GM21576 (cell line): ENCODE data around the gene USP11.

Experiments used
- ATAC-seq: cut with Tn5 transposase; IDR thresholded peaks from one replicate; pipeline ENCODE4 v1.9.1; 2021; ENCODE audit warnings: mild to moderate bottlenecking, moderate library complexity; ENCODE audit not compliant: unreplicated experiment

The USP11 gene

DNA sequence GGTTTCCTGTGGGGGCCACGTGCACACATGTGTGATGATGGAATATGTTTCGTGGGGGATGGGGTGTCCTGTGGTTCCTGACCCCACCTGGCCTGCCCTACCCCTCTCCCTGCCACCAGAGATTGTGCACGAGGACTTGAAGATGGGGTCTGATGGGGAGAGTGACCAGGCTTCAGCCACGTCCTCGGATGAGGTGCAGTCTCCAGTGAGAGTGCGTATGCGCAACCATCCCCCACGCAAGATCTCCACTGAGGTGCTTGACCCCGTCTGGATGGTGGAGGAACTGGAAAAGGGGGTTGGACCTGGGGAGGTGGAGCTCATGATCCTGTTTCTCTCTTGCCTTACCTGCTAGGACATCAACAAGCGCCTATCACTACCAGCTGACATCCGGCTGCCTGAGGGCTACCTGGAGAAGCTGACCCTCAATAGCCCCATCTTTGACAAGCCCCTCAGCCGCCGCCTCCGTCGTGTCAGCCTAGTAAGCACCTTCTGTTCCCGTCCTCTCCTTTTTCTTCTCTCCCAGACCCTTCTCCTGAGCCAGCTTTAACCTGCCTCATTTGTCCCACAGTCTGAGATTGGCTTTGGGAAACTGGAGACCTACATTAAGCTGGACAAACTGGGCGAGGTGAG is 8.4 kb upstream of the USP11 start:
- ATAC-seq, result no peak

DNA sequence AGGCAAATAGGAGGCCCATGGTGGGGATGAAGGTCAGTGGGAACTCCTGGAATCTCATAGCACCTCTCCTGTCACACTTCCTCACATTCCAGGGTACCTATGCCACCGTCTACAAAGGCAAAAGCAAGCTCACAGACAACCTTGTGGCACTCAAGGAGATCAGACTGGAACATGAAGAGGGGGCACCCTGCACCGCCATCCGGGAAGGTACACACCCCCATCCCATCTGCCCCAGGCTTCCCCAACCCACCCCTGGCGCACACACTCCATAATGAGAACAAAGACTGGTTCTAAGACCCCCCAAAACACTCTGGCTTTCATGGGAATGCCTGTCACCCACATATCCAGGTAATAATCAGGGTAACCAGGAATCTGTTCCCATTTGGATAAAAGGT is 7.9 kb upstream of the USP11 start:
- no peak for ATAC-seq

DNA sequence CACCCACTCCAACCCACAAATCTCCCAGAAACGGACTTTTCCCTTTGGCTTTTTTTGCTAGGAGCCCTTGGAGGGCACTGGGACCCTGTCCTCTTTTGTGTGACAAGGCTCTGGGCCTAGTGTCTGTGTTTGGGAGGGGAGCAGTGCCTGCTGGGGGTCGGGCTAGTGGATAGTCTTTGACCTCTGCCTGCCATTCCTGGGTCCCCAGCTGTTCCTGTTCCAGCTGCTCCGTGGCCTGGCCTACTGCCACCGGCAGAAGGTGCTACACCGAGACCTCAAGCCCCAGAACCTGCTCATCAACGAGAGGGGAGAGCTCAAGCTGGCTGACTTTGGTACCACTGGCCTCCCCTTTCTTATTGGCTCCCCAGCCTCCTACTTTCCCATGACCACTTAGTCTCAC is 6.7 kb upstream of the USP11 start:
- ATAC-seq, result no peak

DNA sequence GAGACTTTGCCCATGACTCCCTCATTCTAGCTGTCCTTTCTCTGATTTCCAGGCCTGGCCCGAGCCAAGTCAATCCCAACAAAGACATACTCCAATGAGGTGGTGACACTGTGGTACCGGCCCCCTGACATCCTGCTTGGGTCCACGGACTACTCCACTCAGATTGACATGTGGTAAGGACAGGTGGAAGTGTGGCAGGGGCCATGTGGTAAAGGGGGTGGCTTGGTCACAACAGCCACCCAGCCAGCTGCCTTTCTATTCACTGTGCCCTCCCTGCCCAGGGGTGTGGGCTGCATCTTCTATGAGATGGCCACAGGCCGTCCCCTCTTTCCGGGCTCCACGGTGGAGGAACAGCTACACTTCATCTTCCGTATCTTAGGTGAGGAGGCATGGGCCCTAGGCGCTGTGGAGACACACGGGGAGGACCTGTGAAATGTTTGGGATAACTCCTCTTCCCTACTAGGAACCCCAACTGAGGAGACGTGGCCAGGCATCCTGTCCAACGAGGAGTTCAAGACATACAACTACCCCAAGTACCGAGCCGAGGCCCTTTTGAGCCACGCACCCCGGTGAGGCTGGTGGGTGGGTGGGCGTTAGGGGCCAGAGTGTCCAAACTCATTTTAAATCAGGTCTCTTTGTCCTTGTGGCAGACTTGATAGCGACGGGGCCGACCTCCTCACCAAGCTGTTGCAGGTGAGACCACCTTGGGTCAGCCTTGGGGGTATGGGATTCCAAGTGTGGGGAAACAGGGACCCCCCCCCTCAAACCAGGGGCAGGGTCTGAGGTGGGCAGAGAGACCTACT is 6.1 kb upstream of the USP11 start:
- no peak for ATAC-seq

DNA sequence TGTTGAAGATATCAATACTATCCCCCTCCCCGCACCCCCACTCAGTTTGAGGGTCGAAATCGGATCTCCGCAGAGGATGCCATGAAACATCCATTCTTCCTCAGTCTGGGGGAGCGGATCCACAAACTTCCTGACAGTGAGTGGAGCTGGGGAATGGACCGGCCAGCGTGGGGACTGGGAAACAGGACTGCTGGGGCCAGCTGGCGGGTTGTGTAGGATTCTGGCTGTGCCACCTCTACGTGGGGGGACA is 5.5 kb upstream of the USP11 start:
- ATAC-seq, result no peak

DNA sequence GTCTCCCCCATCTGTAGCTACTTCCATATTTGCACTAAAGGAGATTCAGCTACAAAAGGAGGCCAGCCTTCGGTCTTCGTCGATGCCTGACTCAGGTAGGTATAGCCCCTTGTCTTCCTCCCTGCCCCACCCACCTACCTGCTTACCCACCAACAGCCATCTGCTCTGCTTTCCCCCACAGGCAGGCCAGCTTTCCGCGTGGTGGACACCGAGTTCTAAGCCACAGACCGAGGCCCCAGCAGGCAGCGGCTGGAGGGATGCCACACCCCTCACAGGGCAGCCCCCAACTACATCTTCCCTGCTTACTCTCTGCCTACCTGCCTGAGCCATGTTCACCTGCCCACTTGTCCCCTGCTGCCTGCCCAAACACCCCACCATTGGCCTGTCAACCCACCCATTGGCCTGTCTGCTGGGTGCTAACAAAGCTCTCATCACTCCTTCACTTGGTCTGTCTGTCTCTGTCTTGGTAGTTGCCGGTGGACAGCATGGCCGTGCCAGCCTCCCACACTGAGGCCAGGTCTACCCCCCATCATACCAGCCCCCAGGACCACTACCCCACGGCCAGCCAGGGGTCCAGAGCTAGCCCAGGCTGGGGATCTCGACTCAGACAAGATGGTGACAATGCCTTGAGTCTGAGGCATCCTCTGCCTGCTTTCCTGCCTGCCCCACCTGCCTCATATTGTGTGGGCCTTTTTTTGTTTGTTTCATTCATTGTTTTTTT is 4.1 kb upstream of the USP11 start:
- no peak for ATAC-seq

DNA sequence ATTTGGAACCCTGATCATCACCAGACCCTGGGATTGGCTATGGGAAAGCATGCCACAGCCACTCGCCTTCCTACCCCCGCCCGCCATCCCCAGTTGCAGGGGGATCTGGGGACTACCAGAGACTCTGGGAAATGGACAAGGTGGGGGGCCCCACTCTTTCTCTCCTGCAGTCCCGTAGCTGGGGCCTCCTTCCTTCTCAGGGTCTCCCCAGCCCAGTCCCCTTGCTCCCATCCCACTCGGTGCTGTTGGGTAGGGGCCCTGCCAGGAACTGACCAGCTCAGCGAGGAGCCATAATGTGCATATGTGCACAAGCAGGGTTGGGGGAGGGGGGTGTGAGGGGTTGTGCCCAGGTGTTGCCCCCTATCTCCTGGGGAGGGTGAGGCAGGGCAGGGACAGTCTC is 3.4 kb upstream of the USP11 start:
- ATAC-seq, result no peak

DNA sequence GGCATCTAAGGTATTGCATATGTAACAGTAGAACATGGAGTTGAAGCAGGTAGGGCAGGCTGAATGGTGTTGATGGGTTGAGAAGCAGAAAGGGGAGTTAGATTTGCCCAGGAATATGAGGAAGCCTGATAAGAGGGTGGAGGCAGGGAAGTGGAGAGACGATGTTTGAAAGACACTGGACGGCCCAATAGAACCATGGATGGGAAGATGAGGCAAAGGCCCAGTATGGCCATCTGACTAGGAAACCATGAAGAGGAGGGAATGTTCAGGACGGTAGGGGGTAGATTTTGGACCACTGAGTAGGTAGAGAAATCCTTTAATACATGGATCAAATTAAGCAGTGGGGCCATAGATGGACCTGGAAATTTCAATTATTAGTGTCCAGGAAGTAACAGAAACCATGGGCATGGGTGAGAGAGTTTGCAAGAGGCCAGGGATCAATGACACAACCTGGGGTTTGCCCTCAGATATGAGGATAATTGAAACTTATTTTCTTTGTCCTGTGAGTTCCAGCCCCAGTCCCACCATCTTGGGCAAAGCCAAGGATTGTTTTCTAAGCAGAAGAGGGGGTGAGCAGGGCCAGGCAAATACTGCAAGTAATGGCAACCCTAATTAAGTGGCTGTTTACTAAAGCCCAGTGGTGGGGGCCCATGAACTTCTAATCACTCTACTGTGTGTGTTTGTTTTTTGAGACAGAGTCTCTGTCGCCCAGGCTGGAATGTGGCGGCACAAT is 2.5 kb upstream of the USP11 start:
- no peak for ATAC-seq

DNA sequence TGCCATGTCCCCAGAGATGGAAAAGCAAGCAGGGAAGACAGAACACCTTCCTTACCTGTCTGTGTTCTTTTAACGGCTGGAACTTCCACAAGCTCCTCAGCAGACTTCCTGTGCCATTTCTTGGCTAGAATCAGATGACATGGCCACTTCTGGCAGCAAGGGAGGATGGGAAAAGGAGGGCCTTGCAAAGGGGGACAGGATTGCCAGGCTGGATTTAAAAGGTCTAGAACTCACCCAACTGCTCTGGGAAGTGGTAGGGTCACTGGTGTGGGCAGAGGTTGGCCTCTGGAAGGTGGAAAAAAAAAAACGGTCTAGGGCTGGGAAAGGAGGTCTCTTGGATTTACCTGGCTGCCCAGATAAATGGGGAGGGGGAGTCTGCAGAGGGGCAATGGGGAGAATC is 1.6 kb upstream of the USP11 start:
- no peak for ATAC-seq

DNA sequence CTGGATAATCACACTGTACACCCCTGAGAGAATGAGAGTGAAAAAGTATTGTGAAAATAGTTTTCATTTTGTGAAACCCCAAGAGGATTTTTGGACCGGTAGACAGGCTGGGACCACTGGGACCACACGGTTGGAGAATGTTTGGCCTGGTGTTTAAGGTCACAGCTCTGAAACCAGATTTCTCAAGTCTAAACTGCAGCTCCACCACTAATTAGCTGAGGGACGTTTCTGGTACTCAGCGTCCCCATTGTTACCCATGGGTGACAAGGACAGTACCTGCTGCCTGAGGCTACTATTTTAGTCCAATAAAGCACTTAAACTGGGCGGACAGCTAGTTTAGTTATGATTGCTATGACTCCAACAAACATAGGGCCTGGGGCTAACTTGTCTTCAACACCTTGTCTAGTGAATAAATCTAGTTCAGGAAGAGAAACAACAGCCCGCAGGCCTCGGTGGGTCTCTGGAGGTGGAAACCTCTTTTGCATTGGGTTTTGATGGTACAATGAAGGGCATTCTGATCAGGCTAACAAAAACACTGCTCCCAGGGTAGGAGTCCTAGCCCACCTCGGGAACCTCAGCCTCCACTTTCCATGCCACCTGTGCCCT is 509 bp upstream of the USP11 start:
- no peak for ATAC-seq

DNA sequence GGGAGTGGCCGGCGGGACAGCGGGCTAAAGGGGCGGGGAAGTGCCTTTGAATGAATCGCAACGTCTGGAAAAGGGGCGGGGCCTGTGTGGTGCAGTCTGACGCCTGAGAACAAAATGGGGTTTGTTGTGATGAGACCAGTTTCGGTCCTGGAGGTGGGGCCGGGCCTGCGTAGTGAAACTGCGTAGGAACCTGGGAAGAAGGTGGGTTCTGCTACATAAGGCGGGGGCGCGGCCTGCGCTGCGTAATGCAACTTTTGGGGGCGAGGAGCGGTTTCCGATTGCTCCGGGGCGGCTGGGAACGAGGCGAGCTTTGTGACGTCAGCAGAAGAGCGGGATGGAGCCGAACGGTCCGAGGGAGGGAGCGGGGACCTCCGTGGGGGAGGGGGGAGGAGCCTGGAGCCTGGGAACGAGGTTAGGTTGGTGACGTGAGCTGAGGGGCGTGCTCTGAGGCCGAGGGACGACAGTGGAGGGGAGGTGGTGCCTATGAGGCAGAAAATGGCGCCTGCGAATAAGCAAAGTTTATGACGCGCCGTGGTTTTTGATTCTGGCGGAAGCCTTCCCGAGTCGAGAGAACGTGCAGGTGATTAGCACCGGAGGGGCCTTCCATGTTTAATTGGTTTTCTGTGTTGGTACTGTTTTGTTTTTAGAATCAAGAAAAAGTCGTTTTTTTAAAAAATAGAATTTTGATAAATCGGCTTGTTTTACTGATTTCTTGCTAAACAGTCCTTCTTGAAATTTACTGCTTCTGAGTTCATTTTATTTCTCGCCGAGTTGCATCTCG is 714 bp downstream of the USP11 start:
- ATAC-seq, result peak; percentile 87

DNA sequence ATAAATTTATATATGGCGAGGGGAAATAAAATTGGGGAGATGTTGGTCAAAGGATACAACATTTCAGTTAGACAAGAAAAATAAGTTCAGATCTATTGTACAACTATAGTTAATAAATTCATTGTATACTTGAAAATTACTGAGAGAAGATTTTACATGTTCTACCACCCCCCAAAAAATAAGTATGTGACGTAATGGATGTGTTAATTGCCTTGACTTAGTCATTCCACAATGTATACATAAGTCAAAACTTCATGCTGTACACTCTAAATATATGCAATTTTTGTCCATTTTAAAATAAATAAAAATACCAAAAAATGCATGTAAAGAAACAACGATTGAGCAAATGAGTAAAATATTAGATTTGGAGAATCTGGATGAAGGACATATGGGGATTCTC is 1.8 kb downstream of the USP11 start:
- no peak for ATAC-seq

DNA sequence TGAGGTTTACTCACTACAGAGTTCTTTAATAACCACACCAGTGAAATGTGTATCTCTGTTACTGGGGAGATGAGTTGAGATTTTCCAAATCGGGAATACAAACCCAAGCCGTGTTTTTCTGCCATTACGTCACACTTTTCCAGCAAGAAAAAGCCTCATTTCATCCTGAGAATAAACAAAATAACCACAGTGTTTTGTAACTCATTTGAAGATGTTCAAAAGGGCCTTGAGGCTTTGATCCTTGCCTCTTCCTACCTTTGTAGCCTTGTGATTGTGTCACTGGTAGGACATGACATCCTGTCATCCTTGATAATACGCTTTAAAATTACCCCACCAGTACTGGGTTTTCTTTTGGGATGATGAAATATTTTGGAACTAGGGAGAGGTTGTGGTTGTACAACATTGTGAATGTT is 2.9 kb downstream of the USP11 start:
- ATAC-seq, result no peak

DNA sequence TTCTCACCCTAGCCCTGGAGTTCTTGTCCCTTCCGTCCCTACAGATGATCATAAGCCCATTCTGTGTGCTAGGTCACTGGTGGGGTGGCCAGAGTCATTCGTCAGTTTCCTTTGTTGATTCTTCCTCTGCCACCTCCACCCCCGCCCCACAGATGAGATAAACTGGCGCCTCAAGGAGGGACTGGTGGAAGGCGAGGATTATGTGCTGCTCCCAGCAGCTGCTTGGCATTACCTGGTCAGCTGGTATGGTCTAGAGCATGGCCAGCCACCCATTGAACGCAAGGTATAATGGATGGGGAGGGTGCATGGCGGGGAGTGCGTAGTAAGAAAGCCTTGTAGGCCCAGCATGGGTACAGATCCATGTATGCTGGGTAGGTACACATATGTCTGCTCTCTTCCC is 6.4 kb downstream of the USP11 start:
- ATAC-seq, result no peak

DNA sequence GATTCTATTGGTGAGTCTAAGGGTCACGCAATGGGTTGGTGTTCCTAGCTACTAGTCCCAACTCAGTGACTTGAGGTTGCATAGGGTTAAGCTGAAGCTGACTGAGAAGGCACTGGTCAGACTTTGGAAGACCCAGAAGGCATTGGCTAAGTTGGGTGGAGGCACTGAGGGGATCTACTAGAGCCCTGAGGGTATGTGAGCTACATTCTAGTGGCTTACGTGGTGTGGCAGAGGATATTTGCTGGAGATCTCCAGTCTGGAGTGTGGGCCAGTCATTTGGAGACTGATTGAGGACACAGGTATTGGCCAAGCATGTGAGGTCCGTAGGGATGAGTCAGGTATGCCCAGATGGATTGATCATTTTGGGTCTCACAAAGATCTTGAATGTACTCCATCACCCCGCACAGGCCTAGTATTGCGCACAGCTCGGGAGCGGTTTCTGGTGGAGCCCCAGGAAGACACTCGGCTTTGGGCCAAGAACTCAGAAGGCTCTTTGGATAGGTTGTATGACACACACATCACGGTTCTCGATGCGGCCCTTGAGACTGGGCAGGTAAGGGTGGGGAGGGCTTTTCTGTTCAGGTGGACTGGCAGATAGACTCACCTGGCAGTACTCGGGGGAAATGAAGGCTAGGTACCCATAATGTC is 7.2 kb downstream of the USP11 start:
- ATAC-seq, result no peak

DNA sequence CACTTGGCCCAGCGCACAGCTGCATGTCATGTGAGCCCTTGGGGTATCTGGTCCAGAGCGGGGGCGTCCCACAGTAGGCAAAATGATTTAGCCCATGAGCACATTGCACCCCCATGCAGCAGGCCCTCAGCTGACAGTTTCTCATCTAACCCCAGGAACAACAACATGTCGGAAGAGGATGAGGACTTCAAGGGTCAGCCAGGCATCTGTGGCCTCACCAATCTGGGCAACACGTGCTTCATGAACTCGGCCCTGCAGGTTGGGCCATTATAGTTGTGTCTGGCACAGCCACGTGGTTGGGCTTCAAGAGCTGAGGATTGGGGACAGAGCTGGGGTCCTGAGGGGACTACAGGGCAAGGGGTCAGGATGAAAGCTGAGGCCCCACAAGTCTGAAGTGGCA is 7.8 kb downstream of the USP11 start:
- no peak for ATAC-seq

DNA sequence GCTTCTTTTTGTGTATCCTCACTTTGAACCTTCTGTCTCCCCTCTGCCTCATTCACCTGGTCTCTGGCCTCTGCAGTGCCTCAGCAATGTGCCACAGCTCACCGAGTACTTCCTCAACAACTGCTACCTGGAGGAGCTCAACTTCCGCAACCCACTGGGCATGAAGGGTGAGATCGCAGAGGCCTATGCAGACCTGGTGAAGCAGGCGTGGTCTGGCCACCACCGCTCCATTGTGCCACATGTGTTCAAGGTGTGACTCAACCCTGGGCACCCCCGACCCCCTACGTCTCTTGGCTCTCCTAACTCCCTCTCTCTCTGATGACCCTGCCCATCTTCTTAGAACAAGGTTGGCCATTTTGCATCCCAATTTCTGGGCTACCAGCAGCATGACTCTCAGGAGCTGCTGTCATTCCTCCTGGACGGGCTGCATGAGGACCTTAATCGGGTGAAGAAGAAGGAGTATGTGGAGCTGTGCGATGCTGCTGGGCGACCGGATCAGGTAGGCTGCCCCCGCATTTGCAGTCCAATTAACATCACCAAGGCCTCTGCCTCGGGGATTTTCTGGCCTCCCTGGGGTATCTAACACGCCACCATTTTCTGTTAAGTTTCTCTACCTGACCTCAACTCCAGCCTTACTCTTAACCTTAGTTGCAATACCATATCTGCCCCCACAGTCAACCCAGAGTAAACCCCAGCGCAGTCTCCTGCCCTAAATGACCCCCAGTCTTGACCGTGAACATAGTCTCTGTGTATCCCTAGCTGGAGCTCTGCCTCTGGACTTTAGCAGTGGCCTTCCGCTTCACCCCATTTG is 8.6 kb downstream of the USP11 start:
- no peak for ATAC-seq

DNA sequence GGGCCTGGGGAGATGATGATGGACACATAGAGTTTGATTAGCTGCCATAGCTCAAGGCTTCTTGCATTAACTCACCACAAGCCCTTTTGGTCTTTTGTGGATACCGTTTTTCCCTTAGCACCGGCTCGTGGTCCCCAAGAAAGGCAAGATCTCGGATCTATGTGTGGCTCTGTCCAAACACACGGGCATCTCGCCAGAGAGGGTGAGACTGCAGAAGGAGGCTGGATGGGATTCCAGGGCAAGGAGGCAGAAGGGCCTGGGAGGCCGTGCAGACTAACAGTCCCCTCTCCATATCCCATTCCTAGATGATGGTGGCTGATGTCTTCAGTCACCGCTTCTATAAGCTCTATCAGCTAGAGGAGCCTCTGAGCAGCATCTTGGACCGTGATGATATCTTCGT is 9.5 kb downstream of the USP11 start:
- no peak for ATAC-seq

DNA sequence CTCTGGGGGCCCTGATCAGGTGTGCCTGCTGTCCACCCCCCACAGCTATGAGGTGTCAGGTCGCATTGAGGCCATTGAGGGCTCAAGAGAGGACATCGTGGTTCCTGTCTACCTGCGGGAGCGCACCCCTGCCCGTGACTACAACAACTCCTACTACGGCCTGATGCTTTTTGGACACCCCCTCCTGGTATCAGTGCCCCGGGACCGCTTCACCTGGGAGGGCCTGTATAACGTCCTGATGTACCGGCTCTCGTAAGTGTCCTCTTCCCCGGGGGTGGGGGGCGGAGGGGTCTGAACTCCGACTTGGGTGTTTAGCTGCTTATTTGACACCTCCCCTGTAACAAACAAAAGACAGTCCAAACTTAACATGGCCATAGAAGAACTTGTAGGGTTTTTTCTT is 10.5 kb downstream of the USP11 start:
- no peak for ATAC-seq
